Endothelial cell of hepatic sinusoid (primary cell): ENCODE data around the gene ZNF415.
"Not testable (repeated sequence)": the region's sequence is repeated elsewhere in the genome, so short reads cannot be mapped to it uniquely, and the experiment has no call there.

Experiments
- in situ Hi-C: cut with HindIII; loops from 2 replicates; pipeline ENCODE4 v1.10.0; 2017; ENCODE audit warnings: low sequenced_read_pairs

Gene ZNF415

DNA sequence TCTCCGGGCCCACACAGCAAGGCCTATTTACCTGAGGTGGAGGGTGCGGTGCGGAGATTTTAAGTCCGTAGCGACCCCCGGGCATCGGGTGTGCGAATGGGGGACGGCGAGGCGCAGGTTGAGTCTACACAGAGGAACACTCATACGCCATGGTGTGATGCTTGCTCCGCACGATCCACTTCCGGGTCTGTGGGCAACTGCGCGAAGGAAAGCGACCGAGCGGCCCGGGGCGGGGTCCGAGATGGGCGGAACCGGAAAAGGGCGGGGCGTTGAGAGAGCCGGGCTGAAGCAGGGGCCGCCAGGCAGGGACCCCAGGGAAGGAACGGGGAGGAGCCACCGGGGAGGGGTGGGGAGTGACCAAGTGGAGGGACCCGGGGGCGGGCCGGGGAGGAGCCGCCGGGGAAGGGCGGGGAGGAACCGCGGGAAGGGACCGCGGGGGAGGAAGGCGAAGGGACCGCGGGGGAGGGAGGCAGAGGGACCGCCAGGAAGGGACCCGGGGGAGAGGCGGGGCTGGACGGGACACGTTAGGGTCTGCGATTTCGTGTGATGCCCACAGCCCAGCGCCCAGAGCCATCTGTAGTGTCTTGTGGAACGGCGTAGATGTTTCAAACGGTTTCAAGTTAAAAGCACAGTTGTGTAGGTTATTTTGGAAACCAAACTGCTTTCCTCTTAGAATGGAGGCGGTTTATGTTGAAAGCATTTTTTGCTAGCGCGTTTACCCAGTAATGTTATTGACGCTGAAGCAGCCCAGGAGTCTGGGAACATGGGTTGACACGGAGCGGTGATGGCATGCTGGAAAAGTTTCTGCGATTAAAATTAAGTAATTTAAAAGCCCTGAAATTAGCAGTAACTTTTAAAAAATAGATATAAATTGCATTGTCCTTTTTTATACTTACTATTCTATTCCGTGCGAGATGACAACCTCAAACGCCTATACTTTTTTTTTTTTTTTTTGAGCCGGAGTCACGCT lies 29.2 kb downstream of the ZNF415 start, which contains the start of gene ZNF160:
Gene ZNF160 (minus strand): TSS at position 189 of the 970 bp plus-strand sequence. CDS start 17,146 bp downstream, outside the sequence.
- in situ Hi-C loops = no loop called here

DNA sequence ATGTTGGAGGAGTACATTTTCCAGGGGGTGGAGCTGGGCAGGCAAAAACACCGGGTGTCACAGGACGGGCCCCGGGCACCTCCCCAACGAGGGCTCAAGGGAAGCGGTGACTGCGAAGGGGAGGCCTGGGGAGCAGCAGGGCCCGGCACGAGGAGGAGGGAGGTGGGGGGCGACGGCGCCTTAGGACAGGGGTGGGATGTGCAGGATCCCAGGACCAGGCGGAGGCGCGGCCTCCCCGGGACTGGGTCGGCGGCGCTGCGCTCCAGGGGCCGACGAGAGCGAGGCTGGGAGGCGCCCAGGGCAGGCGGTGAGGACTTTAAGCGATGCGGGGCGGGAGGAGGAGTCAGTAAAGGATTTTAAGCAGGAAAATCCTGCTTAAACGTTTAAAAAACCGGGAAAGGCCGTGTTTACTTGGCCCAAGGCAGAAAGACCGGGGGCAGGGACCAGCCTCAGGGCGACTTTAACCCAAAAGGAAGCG lies 29.9 kb downstream of the ZNF415 start:
- in situ Hi-C loops = no loop called here

DNA sequence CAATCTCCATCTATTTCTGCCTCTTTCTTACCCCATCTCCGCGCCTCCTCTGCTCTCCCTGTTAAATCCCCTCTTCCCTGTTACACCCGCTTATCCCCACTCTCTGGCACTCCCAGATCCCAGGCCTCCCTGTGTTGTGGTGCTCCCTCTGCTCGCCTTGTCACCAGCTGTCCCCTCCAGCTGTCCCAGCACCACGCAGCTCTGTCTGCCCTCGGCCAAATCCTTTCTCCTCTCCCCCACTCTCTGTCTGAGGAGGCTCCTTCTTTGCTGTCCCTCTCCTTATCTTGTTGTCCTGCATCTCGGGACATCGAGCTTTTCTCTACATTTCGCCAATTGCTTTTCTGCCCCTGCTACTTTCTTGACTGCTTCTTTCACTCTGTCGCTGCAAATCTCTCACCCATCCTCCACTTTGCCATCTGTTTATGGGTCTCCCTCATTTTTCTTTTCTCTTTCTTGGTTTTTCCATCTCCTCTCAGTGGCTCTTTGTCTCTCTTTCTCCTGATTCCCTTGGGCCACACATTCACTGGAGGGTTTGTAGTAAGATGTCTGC lies 30.4 kb downstream of the ZNF415 start:
- in situ Hi-C loops = no loop called here

DNA sequence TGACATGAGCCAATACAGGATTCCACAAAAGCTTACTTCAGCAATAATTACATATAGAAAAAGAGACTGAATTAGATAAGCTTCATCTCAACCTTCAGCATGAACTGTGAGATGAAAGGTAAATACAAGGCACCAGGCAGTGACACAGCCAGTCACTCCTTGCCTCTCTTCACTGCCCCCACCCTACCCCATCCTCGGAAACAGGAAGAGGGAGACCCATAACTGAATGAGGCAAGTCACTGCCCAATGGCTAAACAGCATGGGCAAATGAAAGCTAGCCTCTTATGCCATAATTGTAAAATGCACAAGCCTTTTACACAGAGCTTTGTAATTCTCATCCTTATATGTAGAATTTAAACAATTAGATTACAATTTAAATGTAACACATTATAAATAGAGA lies 31.2 kb downstream of the ZNF415 start:
- in situ Hi-C loops = no loop called here

DNA sequence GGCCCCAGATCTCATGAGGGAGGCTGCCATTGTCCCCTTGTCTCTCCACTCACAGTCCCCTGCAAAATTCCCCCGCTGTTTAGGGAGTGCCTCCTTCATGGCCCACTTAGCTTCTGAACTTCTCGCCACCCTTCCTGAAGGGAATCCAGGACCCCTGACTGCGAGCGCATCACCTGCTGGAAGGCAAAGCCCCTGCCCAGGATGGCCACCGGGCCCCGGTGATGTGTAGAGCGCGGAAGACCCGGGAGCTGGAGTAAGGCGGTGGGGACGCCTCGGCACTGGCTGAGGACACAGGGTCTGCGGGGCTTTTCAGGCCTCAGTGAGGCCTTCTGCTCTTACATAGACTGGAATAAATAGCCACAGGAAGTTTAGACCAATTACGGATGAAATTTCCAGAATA lies 34.1 kb downstream of the ZNF415 start:
- in situ Hi-C loops = not testable (repeated sequence)

DNA sequence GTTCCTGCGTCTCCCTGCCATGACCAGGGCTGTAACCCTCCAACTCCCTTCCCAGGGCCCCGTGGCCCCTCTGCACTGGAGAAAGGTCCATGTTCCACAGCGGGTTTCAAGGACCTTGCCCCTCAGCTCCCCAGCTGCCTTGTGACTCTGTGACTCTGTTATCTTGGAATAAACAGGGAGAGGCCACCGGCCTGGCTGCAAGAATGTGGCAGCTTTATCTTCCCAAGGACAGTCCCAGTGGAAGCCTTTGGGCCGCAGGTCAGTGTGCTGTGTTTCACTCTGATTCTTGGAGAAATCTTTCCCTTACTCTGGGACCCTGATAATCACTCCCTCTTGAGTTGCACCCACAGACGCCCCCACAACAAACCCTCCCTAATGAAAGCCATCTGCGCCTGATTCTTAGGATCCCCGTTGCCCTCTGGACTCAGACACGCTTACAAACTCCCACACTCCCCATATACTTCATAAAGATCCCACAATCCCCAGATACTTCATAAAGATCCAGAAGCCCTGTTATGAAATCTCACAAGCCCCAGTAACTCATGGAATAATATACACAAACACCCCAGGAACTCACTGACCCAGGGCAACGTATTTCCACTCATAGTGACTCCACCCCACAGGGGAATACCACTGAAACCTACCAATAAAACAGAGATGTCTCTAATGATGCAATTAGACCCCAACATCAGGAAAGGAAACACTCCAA lies 35.6 kb downstream of the ZNF415 start:
- in situ Hi-C loops = not testable (repeated sequence)

DNA sequence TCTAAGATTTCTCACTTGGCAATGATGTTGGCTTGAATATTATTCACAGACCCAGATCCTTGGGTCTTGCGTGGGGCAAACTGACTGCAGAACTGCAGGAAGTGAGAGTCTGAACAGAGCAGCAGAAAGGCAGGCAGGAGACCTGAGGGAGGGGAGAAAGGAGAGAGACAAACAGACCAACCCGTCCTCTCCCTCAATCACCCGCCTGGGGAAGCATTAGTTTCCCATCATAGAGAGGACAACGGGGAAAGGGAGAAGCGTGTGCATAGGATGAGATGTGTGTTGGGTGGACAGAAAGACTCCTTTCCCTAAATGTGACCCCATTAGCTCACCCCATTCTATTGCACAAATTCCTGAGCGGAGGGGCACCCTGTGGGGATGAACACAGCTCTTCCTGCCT lies 36.1 kb downstream of the ZNF415 start:
- in situ Hi-C loops = not testable (repeated sequence)

DNA sequence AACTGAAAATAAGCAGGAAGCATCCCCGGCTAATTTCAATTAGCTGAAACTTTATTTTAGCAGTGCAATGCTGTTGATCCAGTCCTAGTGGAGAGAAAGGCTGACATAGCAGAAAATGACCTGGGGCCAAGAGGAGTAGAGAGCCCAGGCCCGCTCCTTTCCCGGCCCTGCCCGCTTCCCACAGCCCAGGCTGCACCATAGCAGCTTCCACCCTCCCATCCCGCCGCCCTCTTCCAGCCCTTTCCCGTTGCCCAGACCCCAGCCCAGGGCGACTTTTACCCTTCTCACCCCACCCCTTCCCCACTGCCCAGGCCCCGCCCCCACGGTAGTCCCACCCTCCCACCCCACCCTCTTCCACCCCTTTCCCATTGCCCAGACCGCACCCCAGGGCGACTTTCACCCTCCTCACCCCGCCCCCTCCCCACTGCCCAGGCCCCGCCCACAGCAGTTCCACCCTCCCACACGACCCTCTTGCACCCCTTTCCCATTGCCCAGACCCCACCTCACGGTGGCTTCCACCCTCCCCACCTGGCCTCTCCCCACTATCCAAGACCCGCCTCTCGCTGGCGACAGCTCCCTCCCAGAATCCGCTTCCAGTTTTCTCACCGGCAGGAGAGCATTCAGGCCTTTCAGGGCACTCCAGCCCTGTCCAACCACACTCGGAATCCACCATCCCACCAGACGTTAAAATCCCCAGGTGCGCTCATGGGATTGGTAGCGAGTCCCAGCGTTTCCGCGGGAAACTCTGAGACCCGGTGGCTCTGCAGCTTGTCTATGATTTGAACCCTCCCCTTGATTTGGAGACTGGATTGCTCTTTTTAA lies 37.7 kb downstream of the ZNF415 start:
- in situ Hi-C loops = no loop called here

DNA sequence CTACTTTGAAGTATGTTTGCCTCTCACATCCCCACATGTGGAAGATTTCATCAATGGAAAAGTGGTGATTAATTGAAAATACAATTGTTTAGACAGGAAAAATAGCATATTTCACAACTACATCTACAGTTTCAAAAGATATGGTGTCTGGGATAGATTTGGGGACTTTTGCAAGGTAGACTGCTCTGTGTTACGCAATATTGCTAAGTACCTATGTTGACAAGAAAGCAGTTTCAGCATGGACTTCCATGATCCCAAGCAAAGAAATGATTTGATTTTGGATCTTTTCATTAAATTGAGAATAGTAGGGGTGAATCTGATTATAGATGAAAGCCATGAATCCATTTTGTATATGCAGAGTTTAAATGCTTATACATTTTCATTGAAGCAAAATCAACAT lies 40.0 kb downstream of the ZNF415 start:
- in situ Hi-C loops = no loop called here

DNA sequence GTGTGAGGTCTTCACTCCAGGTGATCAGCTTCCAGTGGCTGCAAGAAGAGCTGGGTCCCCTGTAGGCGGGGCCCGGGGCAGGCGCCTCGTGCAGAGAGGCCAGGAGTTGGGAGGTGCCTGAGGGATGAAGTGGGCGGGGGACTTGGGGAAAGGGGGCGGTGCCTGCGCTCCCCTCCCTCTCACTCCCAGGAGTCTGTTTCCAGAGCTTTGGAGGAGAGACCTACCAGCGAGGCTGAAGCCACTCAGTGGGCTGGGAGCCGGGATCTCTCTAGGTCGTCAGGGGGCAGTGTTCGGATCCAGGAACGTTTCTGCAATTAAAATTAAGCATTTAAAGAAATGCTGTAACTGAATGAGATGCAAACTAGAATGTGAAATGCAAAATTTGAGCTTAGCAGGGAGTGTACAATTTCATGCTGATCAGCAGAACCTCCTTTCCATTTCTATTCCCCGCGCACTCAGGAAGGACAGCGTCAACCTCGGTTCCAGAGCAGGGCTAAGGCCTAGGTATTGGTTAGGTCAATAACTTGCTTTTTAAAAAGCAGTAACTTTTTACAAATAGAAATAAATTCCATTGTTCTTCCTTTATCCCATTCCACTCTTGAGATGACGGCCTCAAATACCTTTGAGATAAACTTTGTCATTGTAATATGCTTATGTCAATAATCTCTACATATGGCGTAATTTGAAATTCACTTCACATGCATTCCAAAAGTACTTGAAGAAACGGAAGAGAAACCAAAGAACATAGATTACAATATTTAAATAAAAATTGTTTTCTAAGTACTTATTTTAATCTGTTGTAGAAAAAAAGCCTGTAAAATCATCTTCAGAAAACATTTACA lies 41.1 kb downstream of the ZNF415 start:
- in situ Hi-C loops = no loop called here

DNA sequence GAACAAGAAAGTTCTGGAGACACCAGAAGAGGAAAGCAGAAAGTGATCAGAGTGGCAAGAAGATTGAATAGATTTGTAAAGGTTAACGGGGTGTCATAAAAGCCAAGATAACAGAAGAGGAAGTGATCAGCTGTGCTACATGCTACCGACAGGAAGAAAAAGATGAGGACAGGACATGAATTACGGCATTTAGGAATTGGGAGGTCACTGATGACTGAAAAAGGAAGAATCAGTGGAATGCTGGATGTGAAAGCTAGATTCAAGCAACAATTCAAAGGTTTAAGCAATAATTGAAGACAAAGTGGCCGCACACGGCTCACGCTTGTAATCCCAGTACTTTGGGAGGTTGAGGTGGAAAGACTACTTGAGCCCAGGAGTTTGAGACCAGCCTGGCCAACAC lies 44.6 kb downstream of the ZNF415 start:
- in situ Hi-C loops = no loop called here

DNA sequence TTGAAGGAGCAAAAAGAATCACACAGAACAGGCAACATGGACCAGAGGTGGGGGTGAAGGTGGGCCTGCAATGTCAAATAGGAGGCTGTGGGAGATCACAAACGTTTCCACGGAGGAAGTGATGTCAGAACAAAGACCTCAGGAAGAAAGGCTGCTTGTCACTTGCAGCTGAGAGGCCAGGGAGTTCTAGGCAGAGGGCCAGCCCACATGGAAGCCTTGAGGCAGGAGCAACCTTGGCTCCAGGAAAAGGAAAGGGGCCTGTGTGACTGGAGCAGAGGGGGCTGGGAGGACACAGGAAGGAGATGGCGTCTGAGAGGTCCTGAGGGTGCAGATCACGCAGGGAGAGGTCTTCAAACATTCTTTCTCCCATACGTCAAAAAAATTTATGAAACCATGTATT lies 45.8 kb downstream of the ZNF415 start:
- in situ Hi-C loops = no loop called here

DNA sequence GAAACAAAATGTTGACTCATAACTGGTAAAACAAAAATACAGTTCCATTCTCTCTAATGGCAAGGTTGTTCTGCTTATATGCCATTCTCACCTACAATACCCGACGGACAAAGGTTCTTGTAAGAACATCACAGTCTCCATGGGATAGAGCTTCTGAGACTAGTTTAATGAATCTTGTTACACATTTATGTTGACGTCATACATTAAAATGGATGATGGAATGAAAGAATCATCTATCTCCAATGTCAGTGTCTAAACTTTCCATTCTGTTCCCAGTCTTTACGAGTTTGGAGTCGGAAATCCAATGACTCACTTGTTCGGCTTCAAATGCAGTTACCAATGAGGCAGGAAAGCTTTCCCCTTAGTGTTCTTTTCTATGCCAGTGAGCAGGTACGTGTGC lies 47.2 kb downstream of the ZNF415 start:
- in situ Hi-C loops = no loop called here

DNA sequence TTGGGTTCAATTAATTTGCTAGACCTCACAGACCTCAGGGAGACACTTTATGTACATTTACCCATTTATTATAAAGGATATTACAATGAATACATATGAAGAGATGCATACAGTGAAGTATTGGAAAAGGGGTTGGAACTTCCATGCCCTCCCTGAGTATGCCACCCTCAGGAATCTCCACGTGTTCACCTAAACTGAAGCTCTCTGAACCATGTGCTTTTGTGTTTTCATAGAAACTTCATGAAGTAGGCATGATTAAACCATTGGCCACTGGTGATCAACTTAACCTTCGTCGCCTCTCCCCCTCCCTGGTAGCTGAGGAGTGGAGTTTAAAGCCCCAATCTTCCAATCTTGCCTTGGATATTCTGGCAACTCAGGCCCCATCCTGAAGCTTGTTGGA lies 49.8 kb downstream of the ZNF415 start:
- in situ Hi-C loops = no loop called here

DNA sequence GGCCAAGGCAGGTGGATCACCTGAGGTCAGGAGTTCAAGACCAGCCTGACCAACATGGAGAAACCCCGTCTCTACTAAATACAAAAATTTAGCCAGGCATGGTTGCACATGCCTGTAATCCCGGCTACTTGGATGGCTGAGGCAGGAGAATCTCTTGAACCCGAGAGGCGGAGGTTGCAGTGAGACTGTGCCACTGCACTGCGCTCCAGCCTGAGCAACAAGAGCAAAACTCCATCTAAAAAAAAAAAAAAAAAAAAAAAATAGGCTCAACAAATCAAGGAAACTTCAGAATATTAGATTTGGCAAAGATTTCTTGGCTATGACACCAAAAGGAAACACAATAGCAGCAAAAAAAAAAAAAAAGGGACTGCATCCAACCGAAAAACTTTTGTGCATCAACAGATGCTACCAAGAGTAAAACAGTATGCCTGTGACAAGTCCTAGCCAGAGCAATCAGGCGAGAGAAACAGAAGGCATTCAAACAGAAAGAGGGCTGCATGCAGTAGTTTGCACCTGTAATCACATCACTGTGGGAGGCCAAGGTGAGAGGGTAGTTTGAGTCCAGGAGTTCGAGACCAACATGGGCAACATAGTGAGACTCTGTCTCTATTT lies 53.3 kb downstream of the ZNF415 start:
- in situ Hi-C loops = no loop called here

DNA sequence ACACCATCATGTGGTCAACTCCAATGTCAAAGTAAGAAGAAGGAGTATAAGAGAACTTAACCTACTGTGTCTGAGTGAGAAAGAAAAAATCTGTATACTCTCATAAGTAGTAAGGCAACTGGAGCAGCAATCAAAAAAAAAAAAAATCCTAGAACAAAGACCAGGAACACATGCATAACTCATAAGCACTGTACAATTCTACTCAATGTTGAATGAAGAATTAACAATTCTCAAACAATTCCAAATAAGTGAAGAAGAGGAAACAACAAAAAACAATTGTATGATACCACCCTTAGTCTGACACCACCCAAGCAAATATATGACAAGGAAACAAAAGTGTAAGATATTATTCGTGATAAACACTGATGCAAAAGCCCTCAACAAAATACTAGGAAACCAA lies 54.0 kb downstream of the ZNF415 start:
- in situ Hi-C loops = no loop called here

DNA sequence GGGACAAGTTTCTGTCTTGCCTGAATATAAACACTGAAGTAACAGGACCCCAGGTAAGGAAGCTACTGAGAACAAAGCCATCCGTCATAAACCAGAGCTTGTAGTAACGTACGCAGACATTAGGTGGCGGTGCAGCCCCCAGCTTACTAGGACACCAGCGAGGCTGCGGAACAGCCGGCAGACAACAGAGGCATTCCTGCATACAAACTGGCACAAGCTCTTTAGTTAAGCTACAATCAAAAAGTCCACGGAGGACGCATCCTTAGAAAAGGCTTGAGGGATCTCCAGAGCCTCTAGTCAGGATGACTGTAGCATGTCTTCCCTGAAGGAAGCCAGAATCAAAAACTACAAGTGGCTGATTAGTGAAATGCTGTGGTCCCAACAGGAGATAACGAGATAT lies 55.7 kb downstream of the ZNF415 start:
- in situ Hi-C loops = no loop called here

DNA sequence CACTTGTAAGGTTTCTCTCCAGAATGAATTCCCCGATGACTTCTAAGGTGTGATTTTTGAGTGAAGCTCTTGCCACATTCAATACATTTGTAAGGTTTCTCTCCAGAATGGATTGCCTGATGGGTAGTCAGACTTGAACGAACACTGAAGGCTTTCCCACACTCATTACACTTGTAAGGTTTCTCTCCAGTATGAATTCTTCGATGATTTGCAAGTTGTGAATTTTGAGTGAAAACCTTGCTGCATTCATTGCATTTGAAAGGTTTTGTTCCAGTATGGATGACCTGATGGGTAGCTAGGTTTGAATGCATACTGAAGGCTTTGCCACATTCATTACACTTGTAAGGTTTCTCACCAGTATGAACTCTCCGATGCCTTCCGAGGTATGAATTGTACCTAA lies 63.9 kb downstream of the ZNF415 start:
- in situ Hi-C loops = no loop called here

DNA sequence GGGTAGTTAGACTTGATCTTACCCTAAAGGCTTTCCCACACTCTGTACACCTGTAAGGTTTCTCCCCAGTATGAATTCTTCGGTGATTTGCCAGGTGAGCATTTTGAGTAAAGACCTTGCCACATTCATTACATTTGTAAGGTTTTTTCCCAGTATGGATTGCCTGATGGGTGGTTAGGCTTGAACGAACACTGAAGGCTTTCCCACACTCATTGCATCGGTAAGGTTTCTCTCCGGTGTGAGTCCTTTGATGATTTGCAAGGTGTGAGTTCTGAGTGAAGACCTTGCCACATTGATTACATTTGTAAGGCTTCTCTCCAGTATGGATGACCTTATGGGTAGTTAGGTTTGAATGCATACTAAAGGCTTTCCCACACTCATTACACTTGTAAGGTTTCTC lies 64.5 kb downstream of the ZNF415 start:
- in situ Hi-C loops = no loop called here
